Kidney (tissue), 14 donors: ENCODE results near the gene PSMB9. TPM values are rescaled to one million over a fixed set of nuclear protein-coding genes. Genes with fewer than 3 reads are reported as not detected.
"Not testable (repeated sequence)": the region's sequence is repeated elsewhere in the genome, so short reads cannot be mapped to it uniquely, and the experiment has no call there.

Experiments
- DNase-seq, 5 donors: peaks; one replicate each; pipeline ENCODE4 v3.0.0-alpha.2; 2013 to 2020
- FAIRE-seq: peaks from 2 replicates; lab custom pipeline; 2012; peaks lifted over from hg19 to GRCh38; lab: Jason Lieb, UNC
- H3K27ac ChIP-seq, 2 donors: one replicate each; pipeline ENCODE4 v1.7.0; 2013; ENCODE audit warnings: low read depth in 2 of 2, low read length in 2 of 2, inconsistent platforms in 1 of 2
- H3K27me3 ChIP-seq: one replicate; pipeline ENCODE4 v1.7.1; 2013; ENCODE audit warnings: low read length, inconsistent platforms; ENCODE audit not compliant: control insufficient read depth, insufficient read depth
- H3K36me3 ChIP-seq, 3 donors: one replicate each; pipeline versions ENCODE4 v1.7.0 to v1.7.1; 2013; ENCODE audit warnings: low read length in 3 of 3, control low read depth in 1 of 3, inconsistent platforms in 1 of 3; ENCODE audit not compliant: insufficient read depth in 3 of 3, control insufficient read depth in 2 of 3
- H3K4me1 ChIP-seq, 3 donors: one replicate each; pipeline versions ENCODE4 v1.7.0 to v1.7.1; 2013; ENCODE audit warnings: low read length in 3 of 3, inconsistent platforms in 1 of 3, low read depth in 1 of 3; ENCODE audit not compliant: control insufficient read depth in 2 of 3, insufficient read depth in 2 of 3
- H3K4me3 ChIP-seq, 3 donors: one replicate each; pipeline versions ENCODE4 v1.7.0 to v1.8.1; 2013; ENCODE audit warnings: low read length in 3 of 3, control low read depth in 1 of 3, inconsistent platforms in 1 of 3
- H3K9ac ChIP-seq, 3 donors: one replicate each; pipeline versions ENCODE4 v1.7.0 to v1.7.1; 2013; ENCODE audit warnings: low read length in 3 of 3, control low read depth in 1 of 3, inconsistent platforms in 1 of 3
- H3K9me3 ChIP-seq, 3 donors: one replicate each; pipeline versions ENCODE4 v1.7.0 to v1.7.1; 2013; ENCODE audit warnings: low read length in 3 of 3, control low read depth in 1 of 3, inconsistent platforms in 1 of 3; ENCODE audit not compliant: control insufficient read depth in 2 of 3, insufficient read depth in 1 of 3
- intact Hi-C: fragments of 100-400 bp; cut with DNase I; formaldehyde crosslinking; loops from one replicate; pipeline ENCODE4 v1.11.1; 2022
- polyA plus RNA-seq: library from polyadenylated mRNA; stranded (reverse); fragments of 350-450 nt; fragmentation: Illumina TruSeq; extraction: RNeasy Lipid Tissue Mini Kit (QIAGEN cat#74804); gene quantifications from one replicate; pipeline ENCODE4 v1.2.3, GENCODE V29; 2014; ENCODE audit warnings: low read depth, low replicate concordance; ENCODE audit not compliant: insufficient read depth
- total RNA-seq: library from RNA; stranded (reverse); fragmentation: NEBNext Ultra II Directional; extraction: Animal tissue kit (Norgen Biotek cat#: 25700); gene quantifications from one replicate; pipeline ENCODE4 v1.2.1, GENCODE V29; 2021
- TF ChIP-seq, protein P1 (sequence below): IDR thresholded peaks from 3 replicates; pipeline ENCODE4 v1.5.1; 2012; ENCODE audit warnings: mild to moderate bottlenecking, moderate library complexity, borderline replicate concordance; ENCODE audit not compliant: insufficient read depth; ENCODE audit errors: extremely low read depth
- donor health status: control.
- donor health status: control.
- donor health status: control.
- donor health status: control.
- donor health status: control.
- donor health status: DM: yes; HTN: yes; CAD: no.
- donor health status: Normal renal cell carcinoma (clear cell type).

PSMB9 gene
- total and polyA plus RNA-seq, 2 donors from 2014 or later: 52.8 to 56.6 TPM

DNA sequence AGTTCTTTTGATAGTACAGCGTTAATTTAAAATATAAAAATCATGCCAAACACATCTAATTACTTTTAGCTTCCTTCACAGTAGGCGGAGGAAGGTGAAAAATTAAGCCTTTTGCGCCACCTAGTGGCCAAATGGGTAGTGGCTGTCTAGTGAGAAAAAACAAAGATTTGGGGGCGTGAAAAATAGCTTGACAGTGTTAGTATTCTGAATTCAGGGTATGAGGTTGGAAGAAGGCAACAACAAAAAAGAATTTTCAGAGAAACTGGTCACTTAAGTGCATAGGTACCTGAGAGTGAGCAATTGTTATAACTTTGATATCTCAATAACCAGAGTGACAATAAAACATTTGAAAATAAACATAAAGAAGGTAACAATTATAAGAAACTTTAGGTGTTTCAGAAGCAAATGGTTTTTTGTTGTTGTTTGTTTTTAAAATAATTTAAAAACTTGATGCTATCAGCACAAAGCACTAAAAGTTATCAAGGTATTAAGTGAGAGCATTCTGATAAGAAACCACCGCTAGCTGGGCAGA is 14.3 kb downstream of the PSMB9 start:
- Histone ChIP-seq H3K4me1 (peaks cover 0 to 2% (median 0%) of the 10 kb centered on the region in 3 donors), H3K36me3 (no peaks in the 10 kb centered on the region), H3K4me3 (no peak overlapping the region), H3K9me3 (no peaks in the 10 kb centered on the region), H3K27me3 (peaks cover 4% of the 10 kb centered on the region), H3K27ac (no peak overlapping the region), H3K9ac (no peak overlapping the region)
- DNase-seq: peak in 4 of 5 donors; percentile 75 to 91 (median 86)
- intact Hi-C loops: no loop called here
- TF ChIP-seq, protein P1, sequence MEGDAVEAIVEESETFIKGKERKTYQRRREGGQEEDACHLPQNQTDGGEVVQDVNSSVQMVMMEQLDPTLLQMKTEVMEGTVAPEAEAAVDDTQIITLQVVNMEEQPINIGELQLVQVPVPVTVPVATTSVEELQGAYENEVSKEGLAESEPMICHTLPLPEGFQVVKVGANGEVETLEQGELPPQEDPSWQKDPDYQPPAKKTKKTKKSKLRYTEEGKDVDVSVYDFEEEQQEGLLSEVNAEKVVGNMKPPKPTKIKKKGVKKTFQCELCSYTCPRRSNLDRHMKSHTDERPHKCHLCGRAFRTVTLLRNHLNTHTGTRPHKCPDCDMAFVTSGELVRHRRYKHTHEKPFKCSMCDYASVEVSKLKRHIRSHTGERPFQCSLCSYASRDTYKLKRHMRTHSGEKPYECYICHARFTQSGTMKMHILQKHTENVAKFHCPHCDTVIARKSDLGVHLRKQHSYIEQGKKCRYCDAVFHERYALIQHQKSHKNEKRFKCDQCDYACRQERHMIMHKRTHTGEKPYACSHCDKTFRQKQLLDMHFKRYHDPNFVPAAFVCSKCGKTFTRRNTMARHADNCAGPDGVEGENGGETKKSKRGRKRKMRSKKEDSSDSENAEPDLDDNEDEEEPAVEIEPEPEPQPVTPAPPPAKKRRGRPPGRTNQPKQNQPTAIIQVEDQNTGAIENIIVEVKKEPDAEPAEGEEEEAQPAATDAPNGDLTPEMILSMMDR: peak; percentile 99
- peak; percentile 98 for FAIRE-seq

DNA sequence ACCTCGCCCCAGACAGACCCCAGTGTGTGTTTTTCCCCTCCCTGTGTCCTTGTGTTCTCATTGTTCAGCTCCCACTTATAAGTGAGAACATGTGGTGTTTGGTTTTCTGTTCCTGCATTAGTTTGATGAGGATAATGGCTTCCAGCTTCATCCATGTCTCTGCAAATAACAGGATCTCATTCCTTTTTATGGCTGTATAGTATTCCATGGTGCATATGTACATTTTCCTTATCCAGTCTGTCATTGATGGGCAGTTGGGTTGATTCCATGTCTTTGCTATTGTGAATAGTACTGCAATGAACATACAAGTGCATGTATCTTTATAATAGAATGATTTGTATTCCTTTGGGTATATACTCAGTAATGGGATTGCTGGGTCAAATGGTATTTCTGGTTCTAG is 20.0 kb downstream of the PSMB9 start:
- intact Hi-C loops, H3K27ac ChIP-seq, H3K27me3 ChIP-seq, H3K9ac ChIP-seq, H3K4me3 ChIP-seq, DNase-seq, H3K9me3 ChIP-seq, H3K36me3 ChIP-seq, H3K4me1 ChIP-seq, FAIRE-seq: not testable (repeated sequence)

DNA sequence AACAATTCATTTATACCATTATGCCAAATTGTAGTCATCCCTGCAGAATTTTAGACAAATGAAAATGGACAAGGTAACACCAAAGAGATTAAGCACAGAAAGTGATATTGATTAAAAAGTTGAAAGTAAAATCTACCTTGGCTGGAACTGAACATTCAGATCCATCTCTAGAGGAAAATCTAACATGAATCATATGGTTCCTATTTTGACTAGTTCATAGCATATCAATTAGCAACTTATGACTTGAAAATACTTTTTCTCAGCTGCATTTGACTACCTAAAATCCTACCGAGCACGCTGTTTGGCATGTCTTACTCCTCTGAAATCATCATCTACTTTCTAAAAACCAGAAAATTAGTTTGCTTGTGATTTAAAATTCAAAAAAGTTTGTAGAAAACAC is 22.6 kb downstream of the PSMB9 start:
- no peak overlapping the region for H3K27ac ChIP-seq
- TF ChIP-seq, protein P1: no peak
- intact Hi-C loops: no loop called here
- H3K9me3 ChIP-seq: no peaks in the 10 kb centered on the region
- peaks cover 13% of the 10 kb centered on the region for H3K27me3 ChIP-seq
- H3K4me1 ChIP-seq: no peaks in the 10 kb centered on the region
- DNase-seq (no peak), FAIRE-seq (no peak)
- no peaks in the 10 kb centered on the region for H3K36me3 ChIP-seq
- no peak overlapping the region for H3K4me3 ChIP-seq
- no peak overlapping the region for H3K9ac ChIP-seq

DNA sequence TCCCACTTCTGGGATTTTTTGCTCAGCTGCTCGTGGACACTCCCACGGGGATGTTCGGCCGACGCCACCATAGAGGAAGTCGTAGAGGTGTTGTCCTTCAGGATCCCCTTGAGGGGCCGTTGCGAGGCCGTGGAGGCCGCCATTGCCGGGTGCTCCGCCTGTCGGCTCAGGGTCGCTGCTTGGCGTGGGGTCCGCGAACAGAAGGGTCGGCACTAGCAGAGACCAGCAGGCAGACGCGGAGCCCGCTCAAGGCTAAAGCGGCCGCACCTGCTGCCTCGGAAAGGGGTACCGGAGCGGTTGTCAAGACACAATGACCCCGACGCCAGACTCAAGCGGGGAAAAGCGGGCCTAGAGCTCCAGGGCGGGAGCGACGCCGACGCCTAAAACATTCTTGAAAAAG is 25.7 kb downstream of the PSMB9 start:
- DNase-seq: peak in 2 of 5 donors; percentile 13 to 72
- no peak for FAIRE-seq
- Histone ChIP-seq H3K27ac (no peak overlapping the region), H3K4me1 (no peaks in the 10 kb centered on the region), H3K9ac (no peak overlapping the region), H3K4me3 (peak overlapping the region in 1 of 3 donors; percentile 22), H3K9me3 (no peaks in the 10 kb centered on the region), H3K27me3 (peaks cover 13% of the 10 kb centered on the region), H3K36me3 (no peaks in the 10 kb centered on the region)
- intact Hi-C loops: no loop called here
- TF ChIP-seq, protein P1: no peak

DNA sequence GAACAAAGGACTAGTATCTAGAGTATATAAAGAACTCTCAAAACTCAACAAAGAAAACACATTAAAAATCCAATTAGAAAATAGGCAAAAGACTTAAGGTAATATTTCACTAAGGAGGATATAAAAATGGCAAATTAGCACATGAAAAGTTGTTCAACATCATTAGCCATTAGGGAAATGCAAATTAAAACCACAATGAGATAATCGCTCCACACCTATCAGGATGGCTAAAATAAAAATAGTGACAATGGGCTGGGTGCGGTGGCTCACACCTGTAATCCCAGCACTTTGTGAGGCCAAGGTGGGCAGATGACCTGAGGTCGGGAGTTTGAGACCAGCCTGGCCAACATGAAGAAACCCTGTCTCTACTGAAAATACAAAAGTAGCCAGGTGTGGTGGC is 27.0 kb downstream of the PSMB9 start:
- FAIRE-seq, intact Hi-C loops: not testable (repeated sequence)

More for the DNA sequence above, 27.0 kb downstream of the PSMB9 start:
- H3K27me3 ChIP-seq: peaks cover 11% of the 10 kb centered on the region
- not testable (repeated sequence) for H3K9me3 ChIP-seq, H3K4me3 ChIP-seq, H3K9ac ChIP-seq, H3K36me3 ChIP-seq, DNase-seq, H3K4me1 ChIP-seq, H3K27ac ChIP-seq
